Muscle of leg (tissue), 11 donors: ENCODE data around the gene AKAP3. TPM values are rescaled to one million over a fixed set of nuclear protein-coding genes. Genes with fewer than 3 reads are reported as not detected.
A peak's percentile ranks its signal among the peaks of the same experiment; 100 is the strongest.

Experiments
- DNase-seq: peaks from one replicate; pipeline ENCODE4 v3.0.0; 2013
- H3K27ac ChIP-seq: one replicate; pipeline ENCODE4 v1.5.1; 2013; ENCODE audit warnings: mild to moderate bottlenecking, low read length, control low read depth
- H3K27me3 ChIP-seq: one replicate; pipeline ENCODE4 v1.6.1; 2013; ENCODE audit warnings: low read length; ENCODE audit not compliant: control insufficient read depth, insufficient read depth
- H3K36me3 ChIP-seq: one replicate; pipeline ENCODE4 v1.6.1; 2013; ENCODE audit warnings: low read length; ENCODE audit not compliant: control insufficient read depth, insufficient read depth
- H3K4me1 ChIP-seq: one replicate; pipeline ENCODE4 v1.6.1; 2013; ENCODE audit warnings: low read length; ENCODE audit not compliant: control insufficient read depth, insufficient read depth
- H3K4me3 ChIP-seq: one replicate; pipeline ENCODE4 v1.5.1; 2013; ENCODE audit warnings: low read length, control low read depth
- H3K9me3 ChIP-seq: replicated peaks from 2 replicates; pipeline ENCODE4 v1.6.1; 2013; ENCODE audit warnings: low read depth, low read length; ENCODE audit not compliant: control insufficient read depth
- WGBS: methylation state at CpG from one replicate; pipeline ENCODE4 v1.1.5; 2013; ENCODE audit warnings: missing lambda C conversion rate; ENCODE audit not compliant: insufficient coverage; 5-methylcytosine and 5-hydroxymethylcytosine counted together
- polyA plus RNA-seq, 8 donors: library from polyadenylated mRNA; unstranded; fragments of 120-200 nt; gene quantifications; one replicate each; pipeline versions ENCODE4 v1.2.1 to v1.2.3, GENCODE V29; 2013; ENCODE audit warnings: inconsistent platforms in 1 of 8, low replicate concordance in 1 of 8; ENCODE audit not compliant: insufficient read length in 8 of 8, insufficient read depth in 1 of 8
- total RNA-seq: library from RNA; stranded (reverse); fragments of 120-200 nt; gene quantifications from one replicate; pipeline ENCODE4 v1.2.4, GENCODE V29; 2013

The AKAP3 gene
- total and polyA plus RNA-seq, 9 donors, result 0.35 to 1.1 (median 0.76) TPM

- no peaks in the 10 kb centered on the region for H3K36me3 ChIP-seq
- peak overlapping the region; percentile 92 for H3K27ac ChIP-seq
- peak; percentile 32 for DNase-seq
- peak overlapping the region; percentile 69 for H3K4me3 ChIP-seq
- no peaks in the 10 kb centered on the region for H3K9me3 ChIP-seq
- no peaks in the 10 kb centered on the region for H3K27me3 ChIP-seq
- H3K4me1 ChIP-seq, result peaks cover 8% of the 10 kb centered on the region
- 35% methylated on average over 2 of the region's 4 CpGs for WGBS
Measured at GRCh38 chr12:4648104-4648500, 749 bp downstream of the AKAP3 start.

- Histone ChIP-seq H3K36me3 (no peaks in the 10 kb centered on the region), H3K4me3 (no peak overlapping the region), H3K27ac (no peak overlapping the region), H3K27me3 (peaks cover 2% of the 10 kb centered on the region), H3K4me1 (peaks cover 6% of the 10 kb centered on the region), H3K9me3 (no peaks in the 10 kb centered on the region)
- no CpG with 5 or more reads among the region's 1 CpG for WGBS
- DNase-seq, result no peak
Measured at GRCh38 chr12:4645023-4645422, 3.8 kb downstream of the AKAP3 start.

DNA sequence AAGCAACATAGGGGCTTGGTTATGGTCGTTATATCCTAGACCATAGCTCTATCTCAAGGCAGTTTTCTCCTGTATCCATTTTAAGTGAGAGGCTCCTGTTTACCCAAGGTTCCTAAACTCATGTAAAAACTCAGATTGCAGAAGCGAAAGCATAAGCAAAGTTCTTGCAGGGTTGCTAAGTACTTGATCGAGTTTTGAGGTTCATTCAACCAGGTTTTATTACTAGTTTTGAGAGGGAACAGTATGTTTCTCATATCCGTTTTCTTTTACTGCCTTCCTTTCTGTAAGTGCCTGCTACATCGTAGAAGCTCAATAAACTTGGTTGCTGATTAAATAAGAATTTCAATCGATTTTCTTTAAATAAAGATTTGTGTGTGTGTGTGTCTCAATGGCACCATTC is 5.1 kb downstream of the AKAP3 start:
- no peak for DNase-seq
- no CpG with 5 or more reads among the region's 6 CpGs for WGBS

DNA sequence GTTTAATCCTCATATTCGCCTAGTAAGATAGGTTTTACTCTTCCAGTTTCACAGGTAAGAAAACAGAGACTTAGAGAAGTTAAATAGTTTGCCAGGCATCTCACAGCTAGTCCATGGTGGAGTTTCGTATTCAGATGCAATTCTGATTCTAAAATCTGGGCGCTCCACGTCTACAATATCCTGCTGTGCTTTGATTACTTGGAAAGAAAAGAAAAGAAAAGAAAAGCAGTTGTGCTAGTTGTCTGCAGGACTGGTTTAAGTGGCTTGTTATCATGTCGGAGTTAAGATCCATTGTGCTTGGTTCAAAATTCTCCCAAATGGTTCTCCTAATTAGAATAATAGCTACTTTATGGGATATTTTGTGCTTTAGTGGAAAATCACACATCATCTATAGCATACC is 18.6 kb downstream of the AKAP3 start:
- no peaks in the 10 kb centered on the region for H3K9me3 ChIP-seq
- H3K27me3 ChIP-seq, result peaks cover 5% of the 10 kb centered on the region
- WGBS, result no CpG with 5 or more reads among the region's 5 CpGs
- no peaks in the 10 kb centered on the region for H3K36me3 ChIP-seq
- no peak overlapping the region for H3K27ac ChIP-seq
- H3K4me3 ChIP-seq, result no peak overlapping the region
- H3K4me1 ChIP-seq, result no peaks in the 10 kb centered on the region
- no peak for DNase-seq

More for the DNA sequence above, 5.1 kb downstream of the AKAP3 start:
- no peaks in the 10 kb centered on the region for H3K36me3 ChIP-seq
- H3K27ac ChIP-seq, result no peak overlapping the region
- H3K4me1 ChIP-seq, result peaks cover 5% of the 10 kb centered on the region
- H3K9me3 ChIP-seq, result no peaks in the 10 kb centered on the region
- H3K27me3 ChIP-seq, result peaks cover 2% of the 10 kb centered on the region
- H3K4me3 ChIP-seq, result no peak overlapping the region

- Histone ChIP-seq H3K36me3 (no peaks in the 10 kb centered on the region), H3K9me3 (no peaks in the 10 kb centered on the region), H3K27me3 (peaks cover 5% of the 10 kb centered on the region), H3K27ac (no peak overlapping the region), H3K4me1 (no peaks in the 10 kb centered on the region), H3K4me3 (no peak overlapping the region)
- WGBS, result 92% methylated on average over 5 of the region's 10 CpGs
- DNase-seq, result no peak
Measured at GRCh38 chr12:4628406-4628805, 20.4 kb downstream of the AKAP3 start.

GRCh38 chr12:4626543-4626942 is 22.3 kb downstream of the AKAP3 start:
- Histone ChIP-seq H3K27ac (no peak overlapping the region), H3K36me3 (no peaks in the 10 kb centered on the region), H3K9me3 (no peaks in the 10 kb centered on the region), H3K4me3 (no peak overlapping the region), H3K4me1 (no peaks in the 10 kb centered on the region), H3K27me3 (peaks cover 5% of the 10 kb centered on the region)
- 93% methylated on average over 2 of the region's 5 CpGs for WGBS
- DNase-seq, result no peak

DNA sequence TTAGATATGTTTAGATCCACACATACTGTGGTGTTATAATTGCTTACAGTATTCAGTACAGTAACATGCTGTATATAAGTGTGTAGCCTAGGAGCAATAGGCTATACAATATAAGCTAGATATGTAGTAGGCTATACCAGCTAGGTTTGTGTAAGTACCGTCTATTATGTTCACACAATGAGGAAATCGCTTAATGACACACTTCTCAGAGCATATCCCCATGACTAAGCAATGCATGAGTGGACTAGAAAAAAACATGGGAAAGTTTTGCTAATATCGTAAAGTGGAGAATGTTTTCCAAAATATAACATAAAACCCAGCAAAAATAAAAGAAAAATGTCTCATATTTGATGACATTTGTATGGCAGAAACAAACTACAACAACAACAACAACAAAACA is 27.3 kb downstream of the AKAP3 start:
- Histone ChIP-seq H3K4me3 (no peak overlapping the region), H3K9me3 (no peaks in the 10 kb centered on the region), H3K4me1 (no peaks in the 10 kb centered on the region), H3K36me3 (no peaks in the 10 kb centered on the region), H3K27me3 (peaks cover 2% of the 10 kb centered on the region), H3K27ac (no peak overlapping the region)
- no peak for DNase-seq
- WGBS, result no CpG with 5 or more reads among the region's 3 CpGs

DNA sequence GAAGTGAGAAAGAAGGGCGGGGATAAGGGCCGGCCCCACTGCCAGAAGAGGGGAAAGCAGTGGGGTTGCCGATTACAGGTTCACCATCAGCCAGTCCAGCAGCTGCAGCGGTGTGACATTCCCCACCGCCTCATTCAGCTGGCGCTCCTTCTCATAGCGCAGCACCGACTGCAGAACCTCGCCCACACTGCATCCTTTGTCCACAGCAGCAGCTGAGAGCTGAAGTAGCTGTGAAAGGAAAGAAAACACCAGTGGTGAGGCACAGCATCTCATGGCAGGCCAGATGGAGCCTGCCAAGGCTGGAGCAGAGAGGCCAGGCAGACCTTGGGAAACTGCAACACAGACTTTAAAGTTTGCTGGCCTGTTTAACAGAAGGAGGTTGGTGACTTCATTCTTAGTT is 33.2 kb downstream of the AKAP3 start:
- DNase-seq, result peak; percentile 6
- Histone ChIP-seq H3K27ac (no peak overlapping the region), H3K9me3 (no peaks in the 10 kb centered on the region), H3K4me1 (no peaks in the 10 kb centered on the region), H3K36me3 (peaks cover 5% of the 10 kb centered on the region), H3K4me3 (no peak overlapping the region), H3K27me3 (no peaks in the 10 kb centered on the region)
- 90% methylated on average over 9 of the region's 9 CpGs for whole genome bisulfite sequencing

DNA sequence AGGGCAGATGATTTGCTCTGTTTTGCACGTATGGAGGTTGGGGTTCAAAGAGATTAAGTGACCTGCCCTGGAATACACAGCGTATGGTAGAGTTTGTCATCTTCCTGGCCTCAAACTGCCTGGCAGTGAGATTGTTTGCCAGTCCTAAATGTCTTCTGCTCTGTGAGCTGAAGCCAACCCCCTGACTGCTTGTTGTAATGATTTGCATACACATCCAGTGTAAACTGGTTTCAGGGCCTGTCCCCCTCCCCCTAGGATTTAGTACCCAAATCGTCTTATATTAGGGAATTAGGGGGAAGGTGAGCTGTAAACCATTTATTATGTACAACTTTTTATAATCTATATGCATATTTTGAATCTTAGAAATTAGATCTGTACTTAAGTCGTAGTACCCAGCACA is 38.4 kb downstream of the AKAP3 start:
- DNase-seq, result no peak
- Histone ChIP-seq H3K4me1 (no peaks in the 10 kb centered on the region), H3K27ac (no peak overlapping the region), H3K9me3 (no peaks in the 10 kb centered on the region), H3K27me3 (no peaks in the 10 kb centered on the region), H3K36me3 (peaks cover 5% of the 10 kb centered on the region), H3K4me3 (no peak overlapping the region)
- WGBS, result 92% methylated on average over 2 of the region's 4 CpGs

DNA sequence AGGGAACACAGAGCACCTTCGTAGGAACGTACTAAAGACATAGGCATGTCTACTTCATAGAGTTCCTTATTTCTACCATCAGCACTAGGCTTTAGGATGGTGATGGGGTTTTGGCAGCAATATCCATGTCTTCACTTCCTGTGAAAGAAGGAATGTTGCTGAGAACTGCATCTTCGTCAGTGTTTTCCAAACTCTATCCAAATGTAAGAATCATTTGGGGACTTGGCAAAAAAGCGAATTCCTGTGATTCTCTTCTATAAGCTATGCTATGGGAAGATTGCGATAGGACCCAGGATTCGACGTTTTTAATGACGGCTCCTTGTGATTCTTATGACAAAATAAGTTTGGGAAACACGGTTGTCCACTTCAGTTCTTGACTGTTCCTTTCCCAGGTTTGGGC is 39.8 kb downstream of the AKAP3 start:
- no peaks in the 10 kb centered on the region for H3K4me1 ChIP-seq
- H3K9me3 ChIP-seq, result no peaks in the 10 kb centered on the region
- 90% methylated on average over 2 of the region's 9 CpGs for WGBS
- peaks cover 3% of the 10 kb centered on the region for H3K36me3 ChIP-seq
- no peak overlapping the region for H3K27ac ChIP-seq
- DNase-seq, result no peak
- H3K4me3 ChIP-seq, result no peak overlapping the region
- H3K27me3 ChIP-seq, result no peaks in the 10 kb centered on the region

- Histone ChIP-seq H3K4me3 (no peak overlapping the region), H3K36me3 (no peaks in the 10 kb centered on the region), H3K27ac (no peak overlapping the region), H3K4me1 (no peaks in the 10 kb centered on the region), H3K9me3 (no peaks in the 10 kb centered on the region), H3K27me3 (peaks cover 3% of the 10 kb centered on the region)
- DNase-seq, result no peak
- no CpG with 5 or more reads among the region's 3 CpGs for WGBS
Measured at GRCh38 chr12:4607056-4607455, 41.8 kb downstream of the AKAP3 start.
